GM23338 (cell line): ENCODE results near the gene RNF151. TPM values are rescaled to one million over a fixed set of nuclear protein-coding genes. Genes with fewer than 3 reads are reported as not detected.

Experiments
- ATAC-seq: fragments of 200-7000 bp; cut with Tn5 transposase; 3 replicates; pipeline ENCODE4 v1.9.1; 2020
- DNase-seq: peaks from one replicate; pipeline ENCODE4 v3.0.0-alpha.2; 2015; ENCODE audit warnings: low spot score
- H2AFZ ChIP-seq: fragments of 200-600 bp; sonication (generic); 2 replicates; pipeline ENCODE4 v1.8.0; 2016; ENCODE audit warnings: antibody characterized with exemption, mild to moderate bottlenecking, moderate library complexity
- H3F3A ChIP-seq: fragments of 200-600 bp; sonication (generic); replicated peaks from 2 replicates; pipeline ENCODE4 v1.8.0; 2017; ENCODE audit warnings: antibody characterized with exemption, mixed run types, low read depth
- H3K27ac ChIP-seq: fragments of 200-600 bp; sonication (generic); 2 replicates; pipeline ENCODE4 v1.6.1; 2016; ENCODE audit warnings: low read depth
- H3K27me3 ChIP-seq: fragments of 200-600 bp; sonication (generic); 2 replicates; pipeline ENCODE4 v1.8.0; 2016; ENCODE audit warnings: mild to moderate bottlenecking, mixed run types, moderate library complexity; ENCODE audit not compliant: insufficient read depth
- H3K36me3 ChIP-seq: fragments of 200-600 bp; sonication (generic); 2 replicates; pipeline ENCODE4 v1.8.0; 2016; ENCODE audit warnings: mild to moderate bottlenecking; ENCODE audit not compliant: insufficient read depth
- H3K4me1 ChIP-seq: fragments of 200-600 bp; sonication (generic); 2 replicates; pipeline ENCODE4 v1.8.0; 2016; ENCODE audit warnings: mild to moderate bottlenecking, moderate library complexity; ENCODE audit not compliant: insufficient read depth
- H3K4me2 ChIP-seq: fragments of 200-600 bp; sonication (generic); 2 replicates; pipeline ENCODE4 v1.7.1; 2017; ENCODE audit warnings: mixed run types
- H3K4me3 ChIP-seq: fragments of 200-600 bp; sonication (generic); 2 replicates; pipeline ENCODE4 v1.6.1; 2016; ENCODE audit warnings: mixed run types
- H3K79me2 ChIP-seq: fragments of 200-600 bp; sonication (generic); replicated peaks from 2 replicates; pipeline ENCODE4 v1.8.0; 2017; ENCODE audit warnings: mild to moderate bottlenecking; ENCODE audit not compliant: insufficient read depth
- H3K9me2 ChIP-seq: fragments of 200-600 bp; sonication (generic); 2 replicates; pipeline ENCODE4 v1.8.0; 2017; ENCODE audit not compliant: insufficient read depth
- H4K20me1 ChIP-seq: fragments of 200-600 bp; sonication (generic); replicated peaks from 2 replicates; pipeline ENCODE4 v1.8.0; 2017; ENCODE audit warnings: mild to moderate bottlenecking; ENCODE audit not compliant: insufficient read depth
- H3K27ac Mint-ChIP-seq: 2 replicates; pipeline ENCODE4 v1.8.0; 2020; ENCODE audit warnings: inconsistent platforms, mild to moderate bottlenecking, moderate library complexity, mixed read lengths
- H3K27me3 Mint-ChIP-seq: 3 replicates; pipeline ENCODE4 v1.8.0; 2022; ENCODE audit warnings: low read depth, mild to moderate bottlenecking, moderate library complexity, mixed read lengths, inconsistent platforms; ENCODE audit not compliant: insufficient read depth, poor library complexity
- H3K36me3 Mint-ChIP-seq: 3 replicates; pipeline ENCODE4 v1.8.0; 2021; ENCODE audit warnings: low read depth, mild to moderate bottlenecking, inconsistent platforms, moderate library complexity, mixed read lengths
- H3K4me1 Mint-ChIP-seq: 3 replicates; pipeline ENCODE4 v1.8.0; 2020; ENCODE audit warnings: mild to moderate bottlenecking, inconsistent platforms, mixed read lengths
- H3K4me3 Mint-ChIP-seq: 3 replicates; pipeline ENCODE4 v1.8.0; 2021; ENCODE audit warnings: moderate library complexity, mild to moderate bottlenecking, inconsistent platforms, mixed read lengths
- H3K9me3 Mint-ChIP-seq: 3 replicates; pipeline ENCODE4 v1.8.0; 2020; ENCODE audit warnings: moderate library complexity, mild to moderate bottlenecking, inconsistent platforms, mixed read lengths
- CREB1 ChIP-seq: fragments of 250-450 bp; sonication (Bioruptor Pico); IDR thresholded peaks from 2 replicates; pipeline ENCODE4 v1.5.0; 2020; ENCODE audit warnings: low read depth, mild to moderate bottlenecking, moderate library complexity
- CTCF ChIP-seq, 2 experiments: fragments of 200-600 bp in 1 of 2; sonication (generic) in 1 of 2; conservative IDR thresholded peaks; 2 replicates each; pipeline versions ENCODE4 v1.5.1 to v1.6.1; 2016 to 2017; ENCODE audit warnings: antibody characterized with exemption in 2 of 2, low read depth in 2 of 2, mild to moderate bottlenecking in 2 of 2, moderate library complexity in 1 of 2
- EZH2 ChIP-seq: fragments of 200-600 bp; sonication (generic); IDR thresholded peaks from one replicate; pipeline ENCODE4 v1.8.0; 2017; ENCODE audit warnings: antibody characterized with exemption, mild to moderate bottlenecking, low read depth; ENCODE audit not compliant: unreplicated experiment
- EZH2phosphoT487 ChIP-seq: fragments of 200-600 bp; sonication (generic); IDR thresholded peaks from one replicate; pipeline ENCODE4 v1.8.1; 2018; ENCODE audit warnings: antibody characterized with exemption; ENCODE audit not compliant: unreplicated experiment
- JUNB ChIP-seq: IDR thresholded peaks from one replicate; pipeline ENCODE4 v1.6.1; 2016; ENCODE audit warnings: antibody characterized with exemption; ENCODE audit not compliant: unreplicated experiment
- REST ChIP-seq: IDR thresholded peaks from one replicate; pipeline ENCODE4 v1.6.1; 2018; ENCODE audit warnings: antibody characterized with exemption; ENCODE audit not compliant: unreplicated experiment
- STAT1 ChIP-seq: IDR thresholded peaks from one replicate; pipeline ENCODE4 v1.6.1; 2016; ENCODE audit warnings: antibody characterized with exemption; ENCODE audit not compliant: unreplicated experiment
- ZNF331 ChIP-seq: fragments of 250-450 bp; sonication (Bioruptor Pico); IDR thresholded peaks from 2 replicates; pipeline ENCODE4 v1.5.0; 2020; ENCODE audit warnings: low read depth, mild to moderate bottlenecking, moderate library complexity
- polyA plus RNA-seq: library from polyadenylated mRNA; unstranded; fragments of >200 nt; fragmentation: Nextera tagmentation; extraction: Ambion mirVana; gene quantifications from 2 replicates; pipeline ENCODE4 v1.2.1, GENCODE V29; 2016
- total RNA-seq: library from RNA; depleted of rRNA; stranded (reverse); fragments of >200 nt; shearing (Covaris generic); gene quantifications from 2 replicates; pipeline ENCODE4 v1.2.3, GENCODE V29; 2014
- TF ChIP-seq, protein P1 (sequence below): IDR thresholded peaks from 2 replicates; pipeline ENCODE4 v1.6.1; 2016; ENCODE audit warnings: antibody characterized with exemption
- TF ChIP-seq, protein P2 (sequence below): fragments of 250-450 bp; sonication (Bioruptor Pico); IDR thresholded peaks from 2 replicates; pipeline ENCODE4 v1.5.0; 2020; ENCODE audit warnings: mild to moderate bottlenecking, moderate library complexity

RNF151 gene
- total and polyA plus RNA-seq, 2 experiments from 2014 or later, result not detected

GRCh38 chr16:1949507-1949906 lies 17.1 kb upstream of the RNF151 start:
- Histone ChIP-seq H3K4me3 (no peak overlapping the region), H3K36me3 (no peaks in the 10 kb centered on the region), H3K27ac (no peak overlapping the region), H3K4me2 (no peak overlapping the region), H3K79me2 (no peaks in the 10 kb centered on the region), H4K20me1 (no peaks in the 10 kb centered on the region), H3F3A (no peaks in the 10 kb centered on the region), H2AFZ (no peak overlapping the region), H3K4me1 (no peaks in the 10 kb centered on the region), H3K27me3 (no peaks in the 10 kb centered on the region), H3K9me2 (no peaks in the 10 kb centered on the region)
- no peak overlapping the region for H3K4me3 Mint-ChIP-seq
- ATAC-seq (no peak), DNase-seq (no peak)
- no peaks in the 10 kb centered on the region for H3K9me3 Mint-ChIP-seq
- H3K4me1 Mint-ChIP-seq, result peaks cover 3% of the 10 kb centered on the region
- no peak for TF ChIP-seq REST
- no peak for TF ChIP-seq ZNF331 (CRISPR knock-in tag)
- H3K36me3 Mint-ChIP-seq, result no peaks in the 10 kb centered on the region; the same call in 2 of the 3 replicates
- no peak overlapping the region for H3K27ac Mint-ChIP-seq
- H3K27me3 Mint-ChIP-seq, result peaks cover 8% of the 10 kb centered on the region

- H3K27ac Mint-ChIP-seq, result no peak overlapping the region
- H3K4me2 ChIP-seq, result no peak overlapping the region
- no peak for TF ChIP-seq JUNB
- TF ChIP-seq EZH2phosphoT487, result no peak
- TF ChIP-seq STAT1, result no peak
- TF ChIP-seq CTCF (conservative IDR thresholded peaks at IDR 0.05; ENCODE audit: low read depth in 2 of 2), result no peak
- no peak for TF ChIP-seq CREB1 (CRISPR knock-in tag)
- TF ChIP-seq EZH2, result no peak
- TF ChIP-seq, protein P1, sequence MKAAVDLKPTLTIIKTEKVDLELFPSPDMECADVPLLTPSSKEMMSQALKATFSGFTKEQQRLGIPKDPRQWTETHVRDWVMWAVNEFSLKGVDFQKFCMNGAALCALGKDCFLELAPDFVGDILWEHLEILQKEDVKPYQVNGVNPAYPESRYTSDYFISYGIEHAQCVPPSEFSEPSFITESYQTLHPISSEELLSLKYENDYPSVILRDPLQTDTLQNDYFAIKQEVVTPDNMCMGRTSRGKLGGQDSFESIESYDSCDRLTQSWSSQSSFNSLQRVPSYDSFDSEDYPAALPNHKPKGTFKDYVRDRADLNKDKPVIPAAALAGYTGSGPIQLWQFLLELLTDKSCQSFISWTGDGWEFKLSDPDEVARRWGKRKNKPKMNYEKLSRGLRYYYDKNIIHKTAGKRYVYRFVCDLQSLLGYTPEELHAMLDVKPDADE, result no peak
- TF ChIP-seq, protein P2, sequence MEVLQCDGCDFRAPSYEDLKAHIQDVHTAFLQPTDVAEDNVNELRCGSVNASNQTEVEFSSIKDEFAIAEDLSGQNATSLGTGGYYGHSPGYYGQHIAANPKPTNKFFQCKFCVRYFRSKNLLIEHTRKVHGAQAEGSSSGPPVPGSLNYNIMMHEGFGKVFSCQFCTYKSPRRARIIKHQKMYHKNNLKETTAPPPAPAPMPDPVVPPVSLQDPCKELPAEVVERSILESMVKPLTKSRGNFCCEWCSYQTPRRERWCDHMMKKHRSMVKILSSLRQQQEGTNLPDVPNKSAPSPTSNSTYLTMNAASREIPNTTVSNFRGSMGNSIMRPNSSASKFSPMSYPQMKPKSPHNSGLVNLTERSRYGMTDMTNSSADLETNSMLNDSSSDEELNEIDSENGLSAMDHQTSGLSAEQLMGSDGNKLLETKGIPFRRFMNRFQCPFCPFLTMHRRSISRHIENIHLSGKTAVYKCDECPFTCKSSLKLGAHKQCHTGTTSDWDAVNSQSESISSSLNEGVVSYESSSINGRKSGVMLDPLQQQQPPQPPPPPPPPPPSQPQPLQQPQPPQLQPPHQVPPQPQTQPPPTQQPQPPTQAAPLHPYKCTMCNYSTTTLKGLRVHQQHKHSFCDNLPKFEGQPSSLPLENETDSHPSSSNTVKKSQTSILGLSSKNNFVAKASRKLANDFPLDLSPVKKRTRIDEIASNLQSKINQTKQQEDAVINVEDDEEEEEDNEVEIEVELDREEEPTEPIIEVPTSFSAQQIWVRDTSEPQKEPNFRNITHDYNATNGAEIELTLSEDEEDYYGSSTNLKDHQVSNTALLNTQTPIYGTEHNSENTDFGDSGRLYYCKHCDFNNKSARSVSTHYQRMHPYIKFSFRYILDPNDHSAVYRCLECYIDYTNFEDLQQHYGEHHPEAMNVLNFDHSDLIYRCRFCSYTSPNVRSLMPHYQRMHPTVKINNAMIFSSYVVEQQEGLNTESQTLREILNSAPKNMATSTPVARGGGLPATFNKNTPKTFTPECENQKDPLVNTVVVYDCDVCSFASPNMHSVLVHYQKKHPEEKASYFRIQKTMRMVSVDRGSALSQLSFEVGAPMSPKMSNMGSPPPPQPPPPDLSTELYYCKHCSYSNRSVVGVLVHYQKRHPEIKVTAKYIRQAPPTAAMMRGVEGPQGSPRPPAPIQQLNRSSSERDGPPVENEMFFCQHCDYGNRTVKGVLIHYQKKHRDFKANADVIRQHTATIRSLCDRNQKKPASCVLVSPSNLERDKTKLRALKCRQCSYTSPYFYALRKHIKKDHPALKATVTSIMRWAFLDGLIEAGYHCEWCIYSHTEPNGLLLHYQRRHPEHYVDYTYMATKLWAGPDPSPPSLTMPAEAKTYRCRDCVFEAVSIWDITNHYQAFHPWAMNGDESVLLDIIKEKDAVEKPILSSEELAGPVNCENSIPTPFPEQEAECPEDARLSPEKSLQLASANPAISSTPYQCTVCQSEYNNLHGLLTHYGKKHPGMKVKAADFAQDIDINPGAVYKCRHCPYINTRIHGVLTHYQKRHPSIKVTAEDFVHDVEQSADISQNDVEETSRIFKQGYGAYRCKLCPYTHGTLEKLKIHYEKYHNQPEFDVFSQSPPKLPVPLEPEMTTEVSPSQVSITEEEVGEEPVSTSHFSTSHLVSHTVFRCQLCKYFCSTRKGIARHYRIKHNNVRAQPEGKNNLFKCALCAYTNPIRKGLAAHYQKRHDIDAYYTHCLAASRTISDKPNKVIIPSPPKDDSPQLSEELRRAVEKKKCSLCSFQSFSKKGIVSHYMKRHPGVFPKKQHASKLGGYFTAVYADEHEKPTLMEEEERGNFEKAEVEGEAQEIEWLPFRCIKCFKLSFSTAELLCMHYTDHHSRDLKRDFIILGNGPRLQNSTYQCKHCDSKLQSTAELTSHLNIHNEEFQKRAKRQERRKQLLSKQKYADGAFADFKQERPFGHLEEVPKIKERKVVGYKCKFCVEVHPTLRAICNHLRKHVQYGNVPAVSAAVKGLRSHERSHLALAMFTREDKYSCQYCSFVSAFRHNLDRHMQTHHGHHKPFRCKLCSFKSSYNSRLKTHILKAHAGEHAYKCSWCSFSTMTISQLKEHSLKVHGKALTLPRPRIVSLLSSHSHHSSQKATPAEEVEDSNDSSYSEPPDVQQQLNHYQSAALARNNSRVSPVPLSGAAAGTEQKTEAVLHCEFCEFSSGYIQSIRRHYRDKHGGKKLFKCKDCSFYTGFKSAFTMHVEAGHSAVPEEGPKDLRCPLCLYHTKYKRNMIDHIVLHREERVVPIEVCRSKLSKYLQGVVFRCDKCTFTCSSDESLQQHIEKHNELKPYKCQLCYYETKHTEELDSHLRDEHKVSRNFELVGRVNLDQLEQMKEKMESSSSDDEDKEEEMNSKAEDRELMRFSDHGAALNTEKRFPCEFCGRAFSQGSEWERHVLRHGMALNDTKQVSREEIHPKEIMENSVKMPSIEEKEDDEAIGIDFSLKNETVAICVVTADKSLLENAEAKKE (CRISPR knock-in tag), result no peak
These were observed 16.6 kb upstream of the RNF151 start for GRCh38 chr16:1950047-1950446.

More at GRCh38 chr16:1950047-1950446, 16.6 kb upstream of the RNF151 start:
- Histone ChIP-seq H3K9me2 (no peaks in the 10 kb centered on the region), H3K4me1 (no peaks in the 10 kb centered on the region), H3K27me3 (no peaks in the 10 kb centered on the region), H3K27ac (no peak overlapping the region), H3F3A (no peaks in the 10 kb centered on the region), H2AFZ (no peak overlapping the region), H3K36me3 (no peaks in the 10 kb centered on the region), H3K79me2 (no peaks in the 10 kb centered on the region), H4K20me1 (no peaks in the 10 kb centered on the region), H3K4me3 (no peak overlapping the region)
- Mint-ChIP-seq H3K4me1 (no peaks in the 10 kb centered on the region; the same call in 2 of the 3 replicates), H3K36me3 (no peaks in the 10 kb centered on the region), H3K27me3 (peaks cover 3% of the 10 kb centered on the region), H3K9me3 (no peaks in the 10 kb centered on the region), H3K4me3 (no peak overlapping the region)
- no peak for DNase-seq
- ATAC-seq, result no peak
